Renal cortex interstitium (tissue), 11 donors: ENCODE results near the gene BICD1. TPM values are rescaled to one million over a fixed set of nuclear protein-coding genes. Genes with fewer than 3 reads are reported as not detected.
"Not testable (repeated sequence)": the region's sequence is repeated elsewhere in the genome, so short reads cannot be mapped to it uniquely, and the experiment has no call there.

Experiments
- DNase-seq, 11 donors: peaks; one replicate each; pipeline ENCODE4 v3.0.0-alpha.2; 2013; ENCODE audit warnings: low read depth in 9 of 11, low spot score in 4 of 11; ENCODE audit errors: extremely low read depth in 1 of 11
- polyA plus RNA-seq, 3 donors: library from polyadenylated mRNA; unstranded; fragments of 120-200 nt; gene quantifications; one replicate each; pipeline ENCODE4 v1.2.1, GENCODE V29; 2013; ENCODE audit not compliant: insufficient read length in 3 of 3

Gene BICD1
- polyA plus RNA-seq, 3 donors: 21.1 to 26.9 (median 23.3) TPM

- no peak for DNase-seq
These were observed 151.2 kb downstream of the BICD1 start for GRCh38 chr12:32257695-32258496.

GRCh38 chr12:32260696-32261095 is 154.0 kb downstream of the BICD1 start:
- no peak for DNase-seq

- DNase-seq: no peak
These were observed 155.0 kb downstream of the BICD1 start for GRCh38 chr12:32261638-32262037.

GRCh38 chr12:32264961-32265360 is 158.3 kb downstream of the BICD1 start:
- DNase-seq: no peak

DNA sequence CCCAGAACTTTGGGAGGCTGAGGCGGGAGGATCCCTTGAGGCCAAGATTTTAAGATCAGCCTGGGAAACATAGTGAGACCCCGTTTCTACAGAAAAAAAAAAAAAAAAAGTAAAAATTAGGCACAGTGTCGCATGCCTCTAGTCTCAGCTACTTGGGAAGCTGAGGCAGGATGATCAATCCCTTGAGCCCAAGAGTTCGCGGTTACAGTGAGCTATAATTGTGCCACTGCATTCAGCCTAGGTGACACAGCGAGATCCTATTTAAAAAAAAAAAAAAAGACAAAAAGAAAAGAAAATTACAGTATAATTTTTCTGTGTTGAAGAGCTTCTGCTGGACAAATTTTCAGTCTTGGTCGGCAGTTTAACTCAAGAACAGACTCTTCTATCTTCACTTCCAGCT is 158.8 kb downstream of the BICD1 start:
- DNase-seq: no peak

DNA sequence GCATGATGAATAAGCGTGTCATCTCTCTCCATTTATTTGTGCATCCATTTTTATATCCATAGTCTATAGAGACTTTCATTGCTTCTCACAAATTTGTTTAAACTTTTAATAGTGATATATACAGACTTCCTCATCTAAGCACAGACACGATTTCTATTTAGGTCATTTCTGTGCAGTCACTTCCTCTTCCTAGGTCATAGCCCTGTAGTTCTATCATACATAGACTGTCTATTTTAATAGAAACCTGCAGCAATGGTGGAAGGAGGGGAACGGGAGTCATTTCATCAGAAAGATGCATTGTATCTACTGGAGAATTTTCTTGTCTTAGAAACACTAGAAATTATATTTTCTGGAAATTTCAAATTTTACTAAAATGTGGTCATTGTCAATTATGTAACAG is 159.3 kb downstream of the BICD1 start:
- DNase-seq: no peak

DNA sequence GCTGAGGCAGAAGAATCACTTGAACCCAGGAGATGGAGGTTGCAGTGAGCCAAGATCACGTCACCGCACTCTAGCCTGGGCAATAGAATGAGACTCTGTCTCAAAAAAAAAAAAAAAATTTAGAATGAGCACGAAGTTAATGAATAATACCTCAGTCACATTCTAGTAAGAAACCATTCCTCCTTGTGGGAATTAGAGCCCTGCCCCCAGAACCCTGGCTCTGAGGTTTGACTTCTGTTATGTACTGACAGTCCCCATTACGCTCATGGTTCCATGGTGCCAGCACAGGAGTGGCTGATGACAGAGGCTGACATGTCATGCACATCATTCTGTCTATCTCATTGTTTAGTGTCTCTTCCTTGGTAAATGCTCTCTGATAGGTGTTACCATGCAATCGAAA is 160.1 kb downstream of the BICD1 start:
- DNase-seq: no peak

- peak in 2 of 11 donors; percentile 53 to 57 for DNase-seq
These were observed 164.4 kb downstream of the BICD1 start for GRCh38 chr12:32270818-32271710.

DNA sequence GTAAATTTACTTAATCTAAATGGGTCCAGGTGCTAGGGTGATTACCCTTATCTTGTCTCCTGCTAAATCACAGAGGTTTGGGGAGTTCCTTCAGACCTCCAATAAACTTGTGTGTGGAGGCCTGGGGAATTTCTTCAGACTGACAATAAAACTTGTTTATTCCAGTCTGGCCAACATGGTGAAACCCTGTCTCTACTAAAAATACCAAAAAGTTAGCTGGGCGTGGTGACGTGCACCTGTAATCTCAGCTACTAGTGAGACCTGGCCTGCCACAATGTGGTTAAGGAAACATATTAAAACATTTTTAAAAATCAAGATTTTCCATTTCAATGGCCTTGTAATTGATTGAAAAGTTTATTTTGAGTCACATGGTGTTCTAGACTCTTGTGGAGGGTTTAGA is 165.8 kb downstream of the BICD1 start:
- no peak for DNase-seq

DNA sequence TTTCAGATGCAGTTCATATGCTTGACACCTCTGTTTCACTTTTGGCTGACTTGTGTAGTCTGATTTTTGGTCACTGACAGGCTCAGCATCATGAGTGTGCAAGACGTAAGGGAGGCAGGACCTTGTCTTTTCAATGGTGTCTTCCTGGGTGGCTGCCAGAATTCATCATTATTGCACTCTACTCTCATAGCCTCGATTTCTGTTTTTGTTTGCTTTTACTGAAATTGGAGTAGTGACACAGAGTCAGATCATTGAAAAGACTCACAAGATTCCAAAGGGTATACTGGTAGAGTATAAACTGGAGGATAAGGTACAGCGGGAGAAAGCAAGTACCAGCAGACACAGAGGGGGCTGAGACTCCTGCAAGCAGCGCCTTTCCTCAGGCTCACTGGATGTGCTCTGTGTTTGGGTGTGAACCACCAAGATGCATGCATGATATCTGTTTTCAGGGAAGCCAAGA is 166.4 kb downstream of the BICD1 start:
- DNase-seq: no peak

DNA sequence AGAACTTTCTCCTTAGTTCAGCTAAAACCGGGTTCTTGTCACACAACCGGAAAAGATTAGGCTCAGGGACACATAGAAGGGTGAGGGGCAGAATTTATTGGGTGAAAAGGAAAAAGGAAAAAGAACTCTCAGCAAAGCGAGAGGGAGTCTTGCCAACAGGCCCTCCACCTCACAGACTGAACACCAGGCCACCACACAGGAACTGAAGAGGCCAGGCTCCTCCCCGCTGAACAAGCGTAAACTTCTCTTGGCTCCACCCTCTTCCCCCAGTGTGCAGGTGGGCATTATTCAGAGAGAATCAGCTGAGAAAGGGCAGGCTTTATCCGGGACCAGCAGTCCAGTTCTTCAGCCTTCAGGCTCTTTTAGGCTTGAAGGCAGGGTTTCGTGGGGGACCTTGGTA is 167.1 kb downstream of the BICD1 start:
- peak in 1 of 11 donors; percentile 36 for DNase-seq

GRCh38 chr12:32274665-32275064 is 168.0 kb downstream of the BICD1 start:
- no peak for DNase-seq

- DNase-seq: not testable (repeated sequence)
These were observed 168.9 kb downstream of the BICD1 start for GRCh38 chr12:32275520-32275919.

DNA sequence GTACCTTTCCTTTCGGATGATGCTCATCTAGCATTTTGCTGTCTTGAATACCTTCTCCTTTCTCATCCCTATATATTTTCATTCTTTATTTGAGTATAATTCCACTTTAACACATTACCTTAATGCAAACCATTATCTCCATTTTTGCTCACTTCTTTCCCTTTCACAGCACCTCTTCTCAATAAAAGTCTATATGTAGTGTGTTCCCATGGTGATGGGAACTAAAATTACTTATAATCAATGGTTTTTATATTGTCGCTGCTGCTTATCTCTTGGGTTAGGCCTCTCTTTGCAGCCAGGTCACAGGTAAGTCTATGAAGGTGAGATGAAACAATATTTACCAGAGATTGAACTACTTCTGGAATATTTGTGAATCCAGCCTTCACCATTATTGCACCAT is 171.1 kb downstream of the BICD1 start:
- DNase-seq: no peak

GRCh38 chr12:32281098-32281497 is 174.5 kb downstream of the BICD1 start:
- DNase-seq: no peak

DNA sequence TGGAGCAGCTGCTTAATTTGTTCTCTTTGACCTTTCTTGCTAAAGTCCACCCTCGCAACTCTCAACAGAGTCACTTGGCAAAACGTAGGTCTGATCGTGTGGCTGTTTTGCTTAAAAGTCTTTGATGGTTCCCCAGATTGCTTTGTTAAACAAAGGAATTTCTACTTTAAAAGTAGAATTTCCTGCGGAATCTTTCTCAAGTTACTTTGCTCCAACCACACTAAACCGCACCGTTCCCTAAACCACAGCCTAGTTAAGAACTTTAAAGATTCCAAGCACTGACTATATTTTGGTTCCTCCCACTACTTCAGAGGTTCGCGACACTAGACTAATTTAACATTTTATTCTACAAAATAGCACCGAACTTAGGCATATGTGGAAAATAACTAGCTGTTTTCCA is 177.9 kb downstream of the BICD1 start:
- DNase-seq: no peak

- no peak for DNase-seq
These were observed 178.4 kb downstream of the BICD1 start for GRCh38 chr12:32285021-32285420.

DNA sequence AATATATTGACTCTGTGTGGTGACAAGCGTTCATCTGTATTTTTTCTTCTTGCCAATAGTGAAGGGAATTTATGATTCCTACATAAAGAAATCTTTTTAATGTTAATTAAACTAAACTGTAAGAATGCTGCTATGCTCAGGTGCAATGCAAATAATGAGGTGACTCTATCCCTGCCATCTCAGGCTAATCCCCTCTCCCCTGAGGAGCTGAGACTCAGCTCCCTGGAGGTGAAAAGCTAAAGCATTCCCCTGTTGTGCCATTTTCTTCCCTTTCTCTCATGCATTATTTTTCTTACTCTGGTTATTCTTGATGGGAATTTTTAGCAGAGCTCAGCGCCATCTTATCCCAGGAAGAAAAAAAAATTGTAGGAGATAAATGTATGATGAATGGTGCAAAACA is 178.8 kb downstream of the BICD1 start:
- no peak for DNase-seq

DNA sequence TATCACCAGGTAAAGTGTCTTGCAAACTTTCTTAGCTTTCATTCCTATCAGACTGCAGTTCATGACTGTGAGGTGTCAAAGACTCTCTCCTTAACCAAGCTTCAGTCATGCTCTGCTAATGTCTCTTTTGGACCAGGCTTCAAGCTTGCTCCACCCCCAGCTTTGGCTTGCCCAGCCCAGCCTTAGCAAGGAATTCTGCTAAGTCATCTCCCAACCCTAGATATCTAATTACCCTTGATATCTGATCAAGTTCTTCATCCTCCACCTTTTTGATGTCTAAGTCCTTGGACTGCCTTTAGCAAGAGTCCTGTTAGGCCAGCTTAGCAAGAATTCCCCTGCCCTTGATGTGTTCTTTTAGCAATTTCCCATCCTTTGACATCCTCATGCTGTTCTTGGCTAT is 183.8 kb downstream of the BICD1 start:
- no peak for DNase-seq

- no peak for DNase-seq
These were observed 185.5 kb downstream of the BICD1 start for GRCh38 chr12:32292151-32292550.
